Measurements from ENCODE around the gene DNAJC15.
"Not testable (repeated sequence)": the region's sequence is repeated elsewhere in the genome, so short reads cannot be mapped to it uniquely, and the experiment has no call there.

Gene DNAJC15

DNA sequence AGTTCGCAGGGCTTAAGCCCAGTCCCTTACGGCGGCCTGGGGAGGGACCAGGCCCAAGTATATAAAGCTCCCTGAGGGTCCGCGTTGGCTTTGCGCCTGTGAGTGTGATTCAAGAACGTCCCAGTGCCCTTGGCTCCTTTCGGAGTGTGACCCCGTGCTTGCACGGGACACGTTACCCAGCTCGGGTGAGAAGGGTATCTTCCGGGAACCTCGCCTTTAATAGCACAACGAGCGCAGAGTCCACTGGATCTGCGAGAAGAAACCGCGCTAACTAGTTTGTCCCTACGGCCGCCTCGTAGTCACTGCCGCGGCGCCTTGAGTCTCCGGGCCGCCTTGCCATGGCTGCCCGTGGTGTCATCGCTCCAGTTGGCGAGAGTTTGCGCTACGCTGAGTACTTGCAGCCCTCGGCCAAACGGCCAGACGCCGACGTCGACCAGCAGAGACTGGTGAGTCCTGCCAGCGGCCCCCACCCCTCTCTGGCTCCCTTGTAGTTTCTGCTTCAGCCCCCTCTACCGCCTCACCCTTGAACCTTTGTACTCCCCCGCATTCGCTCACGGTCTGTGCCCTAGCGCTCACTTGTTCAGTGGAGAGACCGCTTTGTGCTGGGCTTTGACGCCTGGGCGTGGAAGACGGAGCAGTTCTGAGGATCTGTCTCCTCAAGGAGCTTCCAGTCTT lies at the start of gene DNAJC15:
Gene DNAJC15 (plus strand): TSS at position 298 of the 675 bp plus-strand sequence. CDS start 41 bp downstream, at position 339.
- FAIRE-seq (no peak), DNase-seq (ENCODE audit: low spot score) (no peak)

DNA sequence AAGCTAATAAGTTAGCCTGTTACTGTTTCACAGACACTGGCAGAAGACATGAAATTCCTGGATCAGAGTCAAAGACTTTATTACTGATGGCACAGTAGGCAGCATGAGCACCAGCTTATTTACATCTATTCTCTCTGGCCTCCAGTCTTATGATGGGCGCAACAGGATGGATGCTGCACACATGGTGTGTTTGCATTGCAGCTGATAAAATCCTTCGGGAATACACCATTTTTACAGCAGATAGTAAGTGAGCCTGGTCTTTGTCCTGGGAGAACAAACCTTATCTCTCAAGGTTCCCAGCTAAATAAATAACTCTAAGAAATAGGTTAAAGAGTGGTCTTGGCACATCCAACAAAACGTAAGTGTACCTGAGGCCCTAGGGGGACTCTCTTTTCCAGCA lies 47.3 kb upstream of the DNAJC15 start:
- no peak for FAIRE-seq
- DNase-seq (ENCODE audit: low spot score) = no peak

DNA sequence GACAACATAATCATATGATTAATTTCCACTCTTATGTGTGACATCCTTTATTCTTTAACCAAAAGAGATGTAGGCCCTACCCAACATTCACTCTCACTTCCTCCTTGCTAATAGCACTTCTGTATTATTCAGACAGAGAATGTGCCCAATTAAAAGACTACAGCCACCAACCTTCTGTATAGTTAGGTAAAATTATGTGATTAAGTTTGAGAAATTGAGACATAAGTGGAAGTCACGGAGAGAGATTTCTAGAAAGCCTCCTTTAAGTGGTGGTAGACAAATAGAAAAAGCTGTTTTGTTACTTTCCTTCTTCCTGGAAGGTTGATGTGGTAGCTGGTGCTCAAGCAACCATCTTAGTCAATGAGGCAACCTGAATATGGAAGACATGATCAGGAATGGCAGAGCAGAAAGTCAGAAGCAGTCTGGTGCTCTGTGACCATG lies 46.1 kb upstream of the DNAJC15 start:
- no peak for FAIRE-seq
- DNase-seq (ENCODE audit: low spot score) = no peak

DNA sequence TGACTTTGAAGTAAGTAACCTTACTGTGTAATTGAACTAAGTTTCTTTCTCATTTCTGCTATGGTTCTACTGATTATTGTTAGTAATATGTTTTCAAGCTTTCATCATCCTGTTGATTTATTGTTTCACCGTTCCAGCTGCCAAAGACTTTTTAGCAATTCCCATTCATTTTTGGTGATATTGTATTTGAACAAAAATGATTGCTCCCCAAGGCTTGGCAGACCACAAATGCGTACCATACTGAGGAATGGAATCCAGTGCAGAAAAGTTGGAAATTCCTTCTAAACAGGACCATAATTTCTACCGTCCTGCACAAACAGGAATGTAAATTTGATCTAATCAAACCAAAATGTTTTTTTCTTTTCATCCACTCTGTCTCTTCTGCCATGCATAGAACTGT lies 42.1 kb upstream of the DNAJC15 start:
- no peak for FAIRE-seq
- DNase-seq (ENCODE audit: low spot score) = no peak

DNA sequence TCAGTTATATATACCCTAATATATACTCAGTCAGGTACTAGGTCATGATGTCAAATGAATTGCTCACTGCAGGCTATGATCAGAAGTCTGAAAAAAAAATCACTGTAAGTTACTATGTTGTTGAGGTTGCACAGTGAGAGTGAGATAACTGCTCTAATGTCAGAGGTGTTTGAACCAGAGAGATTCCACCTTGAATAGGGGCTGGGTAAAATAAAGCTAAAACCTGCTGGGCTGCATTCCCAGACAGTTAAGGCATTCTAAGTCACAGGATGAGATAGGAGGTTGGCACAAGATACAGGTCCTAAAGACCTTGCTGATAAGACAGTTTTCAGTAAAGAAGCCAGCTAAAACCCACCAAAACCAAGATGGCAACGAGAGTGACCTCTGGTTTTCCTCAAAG lies 41.5 kb upstream of the DNAJC15 start:
- FAIRE-seq = no peak
- no peak for DNase-seq (ENCODE audit: low spot score)

DNA sequence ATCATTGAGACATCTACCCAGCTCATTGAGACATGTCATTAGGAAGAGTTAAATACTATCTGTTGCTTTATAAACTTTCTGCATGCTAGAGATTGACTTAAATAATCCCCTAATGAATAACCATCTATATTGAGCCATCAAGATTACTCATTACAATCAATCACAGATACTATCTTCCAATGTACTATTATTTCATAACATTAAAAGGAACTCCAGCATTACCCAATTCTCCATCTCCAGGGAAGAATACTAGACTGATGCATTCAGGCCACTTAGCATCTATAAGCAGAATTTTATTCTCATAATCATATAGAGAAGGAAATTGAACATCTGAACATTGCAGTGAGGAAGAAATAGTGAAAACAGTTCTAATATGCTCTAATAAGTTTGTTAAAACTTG lies 39.4 kb upstream of the DNAJC15 start:
- FAIRE-seq = no peak
- DNase-seq (ENCODE audit: low spot score) = no peak

DNA sequence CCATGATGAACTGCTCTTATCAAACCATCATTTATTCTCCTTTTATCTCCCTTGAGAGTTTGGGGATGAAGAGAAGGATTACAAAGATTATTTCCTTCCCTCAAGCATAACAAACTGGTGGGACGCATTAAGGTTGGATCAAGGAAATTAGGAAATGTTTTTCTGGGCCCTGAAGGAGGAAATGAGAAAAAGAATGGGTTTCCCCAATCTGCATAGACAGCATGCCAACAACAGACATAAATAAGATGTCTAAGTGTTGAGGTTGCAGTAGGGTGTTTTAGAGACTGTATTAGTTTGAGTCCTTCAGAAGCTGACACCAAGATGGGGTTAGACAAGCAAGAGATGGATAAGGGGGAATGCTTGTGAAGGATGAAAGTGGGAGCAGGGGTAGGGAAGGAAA lies 38.7 kb upstream of the DNAJC15 start:
- FAIRE-seq (no peak), DNase-seq (ENCODE audit: low spot score) (no peak)

DNA sequence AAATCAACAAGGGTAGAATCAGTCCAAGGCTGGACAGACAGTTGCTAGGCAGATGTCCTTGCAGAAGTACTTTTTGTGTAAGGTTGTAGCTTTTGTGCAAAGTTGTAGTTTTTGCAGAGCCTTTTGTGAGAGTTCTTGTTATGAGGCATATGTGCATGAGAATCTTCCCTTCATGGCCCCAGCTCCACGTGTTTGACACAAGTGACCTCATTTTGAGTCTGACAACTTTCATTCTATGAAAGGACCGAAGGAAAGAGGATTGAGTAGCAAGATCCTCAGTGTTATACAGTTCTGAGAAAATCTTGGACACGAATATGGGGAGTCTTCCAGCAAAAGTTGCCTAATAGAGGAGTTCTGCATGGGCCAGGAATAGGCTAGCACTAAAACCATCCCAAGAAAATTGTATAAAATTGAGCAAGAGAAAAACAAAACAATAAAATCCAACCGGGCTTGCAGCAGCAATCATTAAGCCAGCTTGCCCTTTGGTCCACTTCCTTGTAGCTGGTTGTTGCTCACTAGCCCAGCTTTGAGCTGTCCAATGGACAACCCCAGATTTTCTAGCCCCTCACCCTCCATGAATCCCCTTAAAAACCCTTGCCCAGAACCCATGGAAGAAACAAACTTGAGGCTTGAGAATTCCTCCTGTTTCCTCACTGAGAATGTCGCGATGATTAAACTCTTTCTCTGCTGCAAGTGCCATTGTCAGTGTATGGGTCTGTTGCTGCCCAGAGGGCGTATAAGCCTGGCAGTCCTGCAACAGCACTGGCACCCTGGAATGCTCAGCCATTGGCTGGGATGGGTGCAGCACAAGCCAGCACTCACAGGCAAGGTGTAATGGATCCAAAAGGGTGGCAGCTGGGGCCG lies 37.8 kb upstream of the DNAJC15 start:
- FAIRE-seq (no peak), DNase-seq (ENCODE audit: low spot score) (no peak)

DNA sequence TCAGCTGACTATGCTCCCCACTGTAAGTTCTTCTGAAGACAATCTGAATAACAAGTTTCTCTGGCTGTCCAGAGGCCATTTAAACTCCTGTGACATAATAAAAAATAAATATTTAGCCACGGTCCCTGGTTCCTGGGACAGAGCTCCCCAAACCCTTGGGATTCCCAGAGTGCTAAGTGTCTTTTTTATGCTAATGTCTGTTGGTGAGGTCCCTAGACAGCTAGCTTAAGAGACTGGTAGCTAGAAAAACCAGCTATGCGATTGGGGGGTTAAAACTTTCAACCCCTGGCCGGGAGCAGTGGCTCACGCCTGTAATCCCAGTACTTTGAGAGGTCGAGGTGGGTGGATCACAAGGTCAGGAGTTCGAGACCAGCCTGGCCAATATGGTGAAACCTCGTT lies 37.2 kb upstream of the DNAJC15 start:
- DNase-seq (ENCODE audit: low spot score) = no peak
- FAIRE-seq = no peak

DNA sequence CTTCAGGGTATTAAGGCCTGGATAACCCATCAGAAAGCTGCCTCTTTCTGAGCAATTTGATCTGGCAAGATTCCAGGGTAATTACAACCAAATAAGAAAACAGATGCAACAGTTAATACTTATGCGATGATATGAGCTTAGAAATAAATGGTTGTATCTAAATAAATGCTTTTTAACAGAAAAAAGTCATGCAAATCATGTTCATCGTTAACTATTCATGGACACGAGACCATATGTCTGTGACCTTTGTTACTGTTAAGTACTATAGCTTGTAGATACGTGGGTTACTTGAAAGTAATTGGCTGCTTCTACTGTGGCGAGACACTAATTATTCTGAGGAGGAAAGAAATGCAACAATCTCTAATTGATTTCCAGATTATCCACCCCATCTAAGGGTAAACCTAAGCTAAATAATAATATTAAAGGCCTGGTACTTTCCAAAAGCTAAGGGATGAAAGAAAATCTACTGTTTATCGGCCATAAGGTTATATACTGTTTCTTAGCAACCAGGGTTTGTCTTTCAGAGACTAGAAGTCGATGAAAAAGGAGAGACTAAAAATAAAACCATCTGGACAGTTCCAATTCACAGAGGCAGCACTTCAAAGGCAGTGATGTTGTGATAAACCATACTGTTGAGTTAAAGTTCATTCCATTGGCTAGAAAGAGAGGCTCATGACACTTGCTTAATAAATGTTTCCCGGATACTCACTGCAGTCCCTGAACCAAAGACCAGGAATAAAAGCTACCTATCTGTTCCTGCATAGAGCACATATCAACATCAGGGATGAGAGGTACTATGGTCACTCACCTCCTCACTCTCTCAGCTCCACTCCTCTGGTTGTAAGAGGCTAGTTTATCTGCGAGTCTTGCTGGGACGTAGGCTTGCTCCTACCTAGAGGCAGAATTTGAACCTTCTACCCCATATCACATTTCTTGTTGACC lies 32.8 kb upstream of the DNAJC15 start:
- DNase-seq (ENCODE audit: low spot score) (no peak), FAIRE-seq (no peak)

DNA sequence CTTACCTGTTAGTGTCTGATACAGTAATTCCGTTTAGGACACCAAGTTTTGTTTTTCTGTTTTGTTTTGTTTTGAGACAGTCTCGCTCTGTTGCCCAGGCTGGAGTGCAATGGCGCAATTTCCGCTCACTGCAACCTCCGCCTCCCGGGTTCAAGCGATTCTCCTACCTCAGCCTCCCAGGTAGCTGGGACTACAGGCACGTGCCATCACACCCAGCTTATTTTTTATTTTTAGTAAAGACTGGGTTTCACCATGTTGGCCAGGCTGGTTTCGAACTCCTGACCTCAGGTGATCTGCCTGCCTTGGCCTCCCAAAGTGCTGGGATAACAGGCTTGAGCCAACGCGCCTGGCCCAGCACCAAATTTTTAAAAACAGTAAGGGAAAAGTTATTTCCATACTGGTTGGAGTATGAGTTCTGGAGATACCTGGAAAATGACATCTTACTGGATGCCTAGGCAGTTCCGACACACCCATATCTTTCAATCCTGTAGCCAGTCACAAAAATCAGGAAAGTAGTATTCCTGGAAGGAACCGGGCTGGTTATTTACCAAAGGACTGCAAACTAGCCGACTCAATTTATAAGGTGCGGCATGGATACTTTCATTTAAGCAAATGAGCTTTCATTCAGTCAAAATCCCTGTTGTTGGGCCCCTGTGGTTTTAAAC lies 32.0 kb upstream of the DNAJC15 start:
- FAIRE-seq; DNase-seq (ENCODE audit: low spot score): not testable (repeated sequence)

DNA sequence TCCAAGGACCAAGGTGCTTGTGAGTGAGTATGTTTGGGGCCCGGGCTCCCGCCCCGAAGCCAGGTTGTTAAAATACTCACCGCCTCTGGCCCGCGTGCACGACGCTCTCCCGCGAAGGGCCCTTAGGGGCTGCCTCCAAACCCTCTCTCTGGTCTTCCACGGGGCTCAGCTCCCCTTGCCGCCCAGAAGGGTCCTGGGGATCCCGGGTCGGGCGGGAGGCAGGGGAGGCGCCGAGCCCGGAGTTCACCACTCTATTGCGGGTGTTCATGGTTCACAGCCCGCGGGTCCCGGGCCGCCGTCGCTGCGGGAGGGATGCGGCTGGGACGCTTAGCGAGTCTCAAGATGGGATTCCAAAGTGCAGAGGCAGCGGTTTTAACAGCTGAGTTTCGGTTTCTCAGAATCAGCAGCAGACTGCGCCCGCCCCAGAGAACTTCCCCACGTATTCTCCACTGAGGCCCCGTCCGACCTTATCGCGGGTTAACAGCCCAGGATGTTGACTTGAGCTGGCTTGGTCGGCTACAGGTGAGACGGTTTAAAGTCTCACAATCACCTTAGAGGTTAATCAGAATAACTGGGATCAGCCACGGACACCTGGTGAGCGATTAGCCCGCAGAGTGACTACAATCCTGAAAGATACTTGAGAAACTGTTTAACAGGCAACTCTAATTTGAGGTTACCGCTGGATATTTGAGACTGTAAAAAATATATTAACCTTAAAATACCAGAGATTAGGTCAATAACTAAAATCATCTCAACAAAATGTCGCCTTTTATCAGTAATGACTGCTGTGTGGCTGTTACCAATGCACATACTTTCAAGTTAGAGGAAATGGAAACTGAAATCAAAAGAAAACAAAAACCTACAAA lies 31.3 kb upstream of the DNAJC15 start, which contains the start of gene EPSTI1:
Gene EPSTI1 (minus strand): TSS at position 344 of the 866 bp plus-strand sequence. CDS start 76 bp downstream, at position 268.
- DNase-seq (ENCODE audit: low spot score) = peak; percentile 9
- FAIRE-seq = no peak

DNA sequence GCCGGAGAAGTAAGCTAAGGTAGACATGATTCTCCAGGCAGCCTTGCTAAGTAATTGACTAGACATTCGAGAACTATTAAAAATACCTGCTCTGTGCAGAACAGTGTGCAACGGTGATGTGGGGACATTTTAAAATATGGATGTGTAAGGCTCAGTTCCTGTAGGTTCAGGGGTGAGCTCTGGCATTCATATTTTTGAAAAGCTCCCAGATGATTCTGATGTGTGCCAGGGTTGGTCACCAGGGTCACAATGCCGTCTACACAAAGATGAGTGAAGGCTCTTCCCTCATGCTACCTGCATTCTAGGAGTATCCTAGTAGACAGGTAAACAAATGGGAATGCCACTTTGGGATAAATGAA lies 30.6 kb upstream of the DNAJC15 start:
- no peak for FAIRE-seq
- no peak for DNase-seq (ENCODE audit: low spot score)

DNA sequence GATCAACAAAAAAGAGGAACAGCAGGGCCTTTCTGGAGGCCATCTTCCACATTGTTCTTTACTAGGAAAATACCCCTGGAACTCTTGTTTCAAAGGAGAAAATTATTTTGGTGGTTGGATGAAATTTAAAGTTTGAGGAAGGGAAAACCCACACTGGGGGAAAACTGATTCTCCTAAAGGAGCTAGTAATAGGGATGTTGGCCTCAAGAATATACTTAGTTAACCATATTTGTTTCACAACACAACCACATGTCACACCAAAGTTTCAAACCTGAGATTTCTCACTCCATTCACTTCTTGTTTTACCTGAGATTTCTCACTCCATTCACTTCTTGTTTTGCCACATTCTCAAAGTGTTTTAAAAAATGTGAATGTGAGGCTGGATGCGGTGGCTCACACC lies 28.5 kb upstream of the DNAJC15 start:
- DNase-seq (ENCODE audit: low spot score) (no peak), FAIRE-seq (no peak)

DNA sequence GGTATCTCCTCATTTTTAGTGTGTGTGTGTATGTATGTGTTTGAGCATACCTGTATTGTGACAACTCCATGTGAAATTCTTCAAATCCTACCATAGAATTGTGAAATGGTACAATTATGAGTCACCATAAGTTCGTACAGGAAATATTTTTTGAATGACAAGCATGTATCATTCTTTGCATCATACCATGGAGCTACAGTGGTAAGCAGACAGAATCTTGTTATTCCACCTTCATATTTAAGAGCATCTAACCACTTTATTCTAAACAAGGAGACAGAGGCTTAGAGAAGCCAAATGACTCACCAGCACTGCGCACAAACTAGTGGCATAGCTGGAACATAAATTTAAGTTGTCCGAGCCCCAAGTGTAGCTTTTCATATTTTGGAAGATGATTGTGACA lies 26.8 kb upstream of the DNAJC15 start:
- FAIRE-seq = no peak
- DNase-seq (ENCODE audit: low spot score) = no peak

DNA sequence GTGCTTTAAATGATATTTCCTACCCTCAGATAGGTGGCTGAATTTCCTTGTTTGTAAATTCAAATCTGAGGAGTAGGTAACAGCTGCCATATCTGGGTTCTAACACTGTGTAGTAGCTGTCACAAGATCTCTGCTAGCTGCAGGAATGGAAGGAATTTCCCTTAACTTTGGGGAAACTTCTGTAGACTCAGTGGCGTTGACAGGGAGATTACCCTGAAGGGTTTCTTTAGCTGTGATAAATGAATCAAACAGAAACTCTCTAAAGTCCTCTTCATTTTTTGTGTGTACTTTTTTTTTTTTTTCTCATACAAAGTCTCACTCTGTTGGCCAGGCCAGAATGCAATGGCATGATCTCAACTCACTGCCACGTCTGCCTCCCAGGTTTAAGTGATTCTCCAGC lies 26.0 kb upstream of the DNAJC15 start:
- no peak for FAIRE-seq
- DNase-seq (ENCODE audit: low spot score) = no peak

DNA sequence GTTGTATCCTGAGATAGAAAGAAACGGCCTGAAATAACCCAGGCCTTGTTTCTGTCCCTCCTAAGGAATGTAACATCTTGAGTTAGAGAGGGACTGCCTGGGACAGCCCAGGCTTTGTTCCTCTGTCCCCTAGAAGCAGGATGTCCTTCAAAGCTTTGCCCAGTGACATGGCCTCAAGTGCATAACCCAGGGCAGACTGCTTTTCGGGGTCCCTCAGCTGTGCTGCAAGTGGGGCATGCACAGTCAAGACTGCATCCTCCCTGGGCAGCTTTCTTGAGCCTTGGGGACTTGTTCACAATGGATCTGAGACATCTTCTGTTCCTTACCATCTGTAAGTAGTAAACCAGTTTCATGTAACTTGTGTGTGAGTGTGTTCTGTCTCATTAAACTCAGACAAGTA lies 23.9 kb upstream of the DNAJC15 start:
- no peak for DNase-seq (ENCODE audit: low spot score)
- FAIRE-seq = no peak

DNA sequence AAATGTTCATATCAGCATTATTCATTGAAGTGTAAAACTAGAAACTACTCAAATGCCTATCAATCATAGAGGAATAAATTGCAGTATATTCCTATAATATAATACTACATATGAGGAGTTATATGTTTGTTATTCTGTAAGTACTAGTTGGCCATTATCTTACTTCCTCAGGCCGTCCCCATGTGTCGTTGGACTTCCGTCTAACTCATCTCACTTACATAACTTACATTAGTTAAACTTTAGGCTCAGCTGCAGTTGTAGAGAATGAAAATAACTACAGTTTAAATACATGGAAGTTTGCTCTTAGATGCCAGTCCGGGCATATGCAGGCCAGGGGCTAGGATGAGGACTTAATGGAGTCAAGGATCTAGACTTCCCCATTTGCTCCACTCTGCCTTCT lies 22.7 kb upstream of the DNAJC15 start:
- FAIRE-seq = no peak
- DNase-seq (ENCODE audit: low spot score) = no peak

DNA sequence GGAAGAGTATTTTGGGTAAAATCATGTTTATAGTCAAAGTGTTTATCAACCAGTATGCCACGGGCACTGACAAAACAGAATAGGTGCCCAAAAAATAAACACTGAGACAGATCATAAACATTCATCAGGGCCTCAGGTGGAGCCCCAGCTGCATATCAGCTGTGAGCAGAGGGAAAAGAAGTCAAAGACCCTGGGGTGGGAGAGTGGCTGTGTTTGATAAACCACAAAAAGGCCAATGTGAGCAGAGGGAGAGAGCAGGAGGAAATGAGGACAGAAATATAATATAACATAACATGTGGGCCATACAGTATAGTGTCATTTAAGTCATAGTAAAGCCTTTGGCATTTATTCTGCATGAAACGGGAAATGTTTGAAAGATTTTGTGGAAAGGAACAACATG lies 21.4 kb upstream of the DNAJC15 start:
- FAIRE-seq (no peak), DNase-seq (ENCODE audit: low spot score) (no peak)

DNA sequence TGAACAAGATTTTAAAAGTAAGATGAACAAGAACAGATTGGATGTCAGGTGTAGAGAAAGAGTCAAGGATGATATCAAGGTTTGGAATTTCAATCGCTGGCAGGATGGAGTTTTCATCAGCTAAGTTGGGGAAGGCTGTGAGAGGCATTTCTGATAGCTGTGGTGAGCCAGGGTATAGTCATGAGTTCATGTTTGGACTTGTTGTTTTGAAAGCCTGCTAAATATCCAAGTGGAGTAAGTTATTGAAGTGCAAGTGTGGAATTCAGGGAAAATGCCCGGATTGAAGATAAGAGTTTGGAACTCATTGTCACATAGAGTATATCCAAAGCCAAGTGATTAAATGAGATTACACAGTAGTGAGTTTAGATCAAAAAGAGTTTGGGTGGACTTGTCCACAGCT lies 20.4 kb upstream of the DNAJC15 start:
- DNase-seq (ENCODE audit: low spot score) (no peak), FAIRE-seq (no peak)

All from RCC 7860 (cell line).